Measurements from ENCODE around the gene VWDE.
"Not testable (repeated sequence)": the region's sequence is repeated elsewhere in the genome, so short reads cannot be mapped to it uniquely, and the experiment has no call there.

Gene VWDE

GRCh38 chr7:12401538-12402364 lies 1.9 kb downstream of the VWDE start:
- DNase-seq = no peak

- no peak for DNase-seq
Observed at GRCh38 chr7:12398186-12398585, 5.5 kb downstream of the VWDE start.

- no peak for DNase-seq
Observed at GRCh38 chr7:12397671-12398070, 6.0 kb downstream of the VWDE start.

GRCh38 chr7:12396670-12397069 lies 7.0 kb downstream of the VWDE start:
- not testable (repeated sequence) for DNase-seq

GRCh38 chr7:12391922-12392615 lies 11.6 kb downstream of the VWDE start:
- no peak for DNase-seq

- DNase-seq = peak; percentile 67
Observed at GRCh38 chr7:12389089-12389700, 14.5 kb downstream of the VWDE start.

GRCh38 chr7:12386313-12386740 lies 17.3 kb downstream of the VWDE start:
- no peak for DNase-seq

- DNase-seq = no peak
Observed at GRCh38 chr7:12385364-12385786, 18.3 kb downstream of the VWDE start.

- no peak for DNase-seq
Observed at GRCh38 chr7:12383377-12383776, 20.3 kb downstream of the VWDE start.

GRCh38 chr7:12378389-12378788 lies 25.3 kb downstream of the VWDE start:
- no peak for DNase-seq

GRCh38 chr7:12377406-12377805 lies 26.3 kb downstream of the VWDE start:
- DNase-seq = no peak

- no peak for DNase-seq
Observed at GRCh38 chr7:12373580-12374263, 29.9 kb downstream of the VWDE start.

- DNase-seq = peak; percentile 23
Observed at GRCh38 chr7:12370249-12370648, 33.4 kb downstream of the VWDE start.

GRCh38 chr7:12369756-12370155 lies 33.9 kb downstream of the VWDE start:
- no peak for DNase-seq

GRCh38 chr7:12369072-12369471 lies 34.6 kb downstream of the VWDE start:
- no peak for DNase-seq

GRCh38 chr7:12360948-12361347 lies 42.7 kb downstream of the VWDE start:
- DNase-seq = peak; percentile 21

- DNase-seq = peak; percentile 60
Observed at GRCh38 chr7:12358694-12359093, 45.0 kb downstream of the VWDE start.

GRCh38 chr7:12357508-12357907 lies 46.2 kb downstream of the VWDE start:
- no peak for DNase-seq

GRCh38 chr7:12351843-12352242 lies 51.8 kb downstream of the VWDE start:
- DNase-seq = no peak

GRCh38 chr7:12350971-12351370 lies 52.7 kb downstream of the VWDE start:
- no peak for DNase-seq

- no peak for DNase-seq
Observed at GRCh38 chr7:12337095-12337494, 66.6 kb downstream of the VWDE start.

- no peak for DNase-seq
Observed at GRCh38 chr7:12328888-12329770, 74.5 kb downstream of the VWDE start.

Measured in fibroblast of upper back skin (primary cell).